OCI-LY7 (cell line): Measurements from ENCODE around the gene SYT9.

Experiments
- CTCF ChIP-seq: fragments of 200-600 bp; sonication (generic); conservative IDR thresholded peaks from 2 replicates; pipeline ENCODE4 v1.5.1; 2014; ENCODE audit warnings: mild to moderate bottlenecking, antibody characterized with exemption, low read length, moderate library complexity, mixed read lengths
- EZH2phosphoT487 ChIP-seq: fragments of 200-600 bp; sonication (generic); IDR thresholded peaks from 2 replicates; pipeline ENCODE4 v1.6.1; 2018; ENCODE audit warnings: low read depth, borderline replicate concordance, mild to moderate bottlenecking, mixed run types, antibody characterized with exemption, low read length, moderate library complexity, mixed read lengths

- no peak for TF ChIP-seq CTCF
- TF ChIP-seq EZH2phosphoT487: no peak
Observed at GRCh38 chr11:7383406-7383805, 131.7 kb downstream of the SYT9 start.
